ENCODE results near the gene ALG1L2. TPM values are rescaled to one million over a fixed set of nuclear protein-coding genes. Genes with fewer than 3 reads are reported as not detected.

The ALG1L2 gene, protein sequence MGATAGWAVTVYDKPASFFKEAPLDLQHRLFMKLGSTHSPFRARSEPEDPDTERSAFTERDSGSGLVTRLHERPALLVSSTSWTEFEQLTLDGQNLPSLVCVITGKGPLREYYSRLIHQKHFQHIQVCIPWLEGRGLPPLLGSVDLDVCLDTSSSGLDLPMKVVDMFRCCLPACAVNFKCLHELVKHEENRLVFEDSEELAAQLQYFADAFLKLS
- total RNA-seq (2012; rRNA removed) (not detected in 2 replicates), polyA plus RNA-seq (2012; rRNA removed) (not detected in 2 replicates), Bru-seq, nascent RNA (not detected), BruChase-seq, experiment 1, labeled RNA remaining after a 6-hour chase (percentile 2 among the genes with signal in this experiment), BruChase-seq, experiment 2, labeled RNA remaining after a 2-hour chase (not detected)
- polyA plus RNA-seq (2012; cell fraction: cytosol; rRNA removed): not detected in 2 replicates
- polyA plus RNA-seq (2012; cell fraction: nucleus; rRNA removed; ENCODE audit: low replicate concordance): not detected in 2 replicates
- long read RNA-seq, partial matches to known transcripts: 0 of 2 reads
- long read RNA-seq, other reads (novel, unspliced or antisense): 2 of 2 reads

GRCh38 chr3:130081351-130081881, at the start of gene ALG1L2:
Gene ALG1L2 (plus strand): TSS chr3:130081831. CDS start chr3:130082017, 186 bp downstream.
- Histone ChIP-seq H3K36me3 (ENCODE audit: control insufficient read depth, insufficient read depth, low read length) (no peaks in the 10 kb centered on the region), H2BK120ac (ENCODE audit: low read depth, low read length) (no peak within 1 kb of the TSS), H2AK5ac (ENCODE audit: low read depth, low read length) (no peak within 1 kb of the TSS), H2BK5ac (ENCODE audit: low read depth, low read length, poor library complexity, severe bottlenecking) (no peak within 1 kb of the TSS), H3K23ac (ENCODE audit: low read depth, low read length) (no peak within 1 kb of the TSS), H2BK20ac (ENCODE audit: low read depth, low read length) (no peak within 1 kb of the TSS), H3K4me2 (ENCODE audit: low read depth, low read length) (no peak within 1 kb of the TSS), H4K5ac (ENCODE audit: low read depth, low read length) (no peak within 1 kb of the TSS), H3K56ac (ENCODE audit: extremely low read depth, insufficient read depth, low read length) (no peak within 1 kb of the TSS), H3K79me1 (ENCODE audit: low read depth in 1 of 2, low read length in 2 of 2) (no peaks in the 10 kb centered on the region), H3K27ac (ENCODE audit: insufficient read depth, low read length) (no peak within 1 kb of the TSS), H2BK15ac (ENCODE audit: low read depth, low read length) (no peak within 1 kb of the TSS), H3K14ac (replicated peaks; ENCODE audit: low read depth, low read length) (no peak within 1 kb of the TSS), H3K18ac (ENCODE audit: low read depth, low read length) (no peak within 1 kb of the TSS), H3K9me1 (ENCODE audit: insufficient read depth, low read length) (no peaks in the 10 kb centered on the region), H3K4ac (ENCODE audit: low read depth, low read length) (no peak within 1 kb of the TSS), H3K9me3 (ENCODE audit: control insufficient read depth, insufficient read depth, low read length) (no peaks in the 10 kb centered on the region), H4K91ac (ENCODE audit: insufficient read depth, low read depth, low read length) (no peak within 1 kb of the TSS), H3K4me1 (ENCODE audit: control insufficient read depth, insufficient read depth, low read length) (no peaks in the 10 kb centered on the region), H3K27me3 (ENCODE audit: control insufficient read depth, insufficient read depth, low read length) (peaks cover 4% of the 10 kb centered on the region), H2AFZ (replicated peaks; ENCODE audit: low read length, poor library complexity) (no peak within 1 kb of the TSS), H4K8ac (ENCODE audit: low read depth in 2 of 2, low read length in 2 of 2) (no peak within 1 kb of the TSS), H4K20me1 (ENCODE audit: insufficient read depth, low read length) (no peaks in the 10 kb centered on the region), H3K4me3 (ENCODE audit: insufficient read depth, low read depth, low read length) (no peak within 1 kb of the TSS), H2AK9ac (replicated peaks; ENCODE audit: low read depth, low read length, poor library complexity) (no peak within 1 kb of the TSS), H3K9ac (ENCODE audit: low read depth, low read length) (no peak within 1 kb of the TSS)
- ChIA-PET CTCF (no interaction called here), POLR2A (ENCODE audit: unreplicated experiment) (no interaction called here)
- BruUV-seq (replicated peaks): no TSS peak
- dilution Hi-C loops (cut with HindIII; ENCODE audit: low sequenced_read_pairs, unreplicated experiment): no loop called here
- in situ Hi-C loops (cut with MboI; ENCODE audit: low sequenced_read_pairs): loop anchor here (25.0 kb wide), 1 partner anchor 444 kb away; no protein-coding TSS in a partner anchor
- intact Hi-C loops (cut with micrococcal nuclease): no loop called here
- 37% methylated on average over 6 of the region's 7 CpGs; no CpG with 5 or more reads in 1 of the 2 experiments for WGBS, 2 experiments (ENCODE audit: extremely low coverage in 2 of 2, insufficient read length in 1 of 2)
- no peak for DNase-seq
- ATAC-seq (ENCODE audit: low read depth): no peak
- TF ChIP-seq, protein P1, sequence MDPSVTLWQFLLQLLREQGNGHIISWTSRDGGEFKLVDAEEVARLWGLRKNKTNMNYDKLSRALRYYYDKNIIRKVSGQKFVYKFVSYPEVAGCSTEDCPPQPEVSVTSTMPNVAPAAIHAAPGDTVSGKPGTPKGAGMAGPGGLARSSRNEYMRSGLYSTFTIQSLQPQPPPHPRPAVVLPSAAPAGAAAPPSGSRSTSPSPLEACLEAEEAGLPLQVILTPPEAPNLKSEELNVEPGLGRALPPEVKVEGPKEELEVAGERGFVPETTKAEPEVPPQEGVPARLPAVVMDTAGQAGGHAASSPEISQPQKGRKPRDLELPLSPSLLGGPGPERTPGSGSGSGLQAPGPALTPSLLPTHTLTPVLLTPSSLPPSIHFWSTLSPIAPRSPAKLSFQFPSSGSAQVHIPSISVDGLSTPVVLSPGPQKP (IDR thresholded peaks at IDR 0.05; ENCODE audit: borderline replicate concordance, low read depth, low read length): no peak
- no peak for TF ChIP-seq CTCF (conservative IDR thresholded peaks at IDR 0.05; ENCODE audit: low read depth, low read length)
- no peak for TF ChIP-seq MXI1 (IDR thresholded peaks at IDR 0.05; ENCODE audit: borderline replicate concordance, low read depth, low read length)
- TF ChIP-seq POLR2A (IDR thresholded peaks at IDR 0.05; ENCODE audit: low read depth, low read length): no peak
- TF ChIP-seq RFX5 (IDR thresholded peaks at IDR 0.05; ENCODE audit: low read depth, low read length): no peak
- no peak for TF ChIP-seq NFE2L2 (IDR thresholded peaks at IDR 0.05; ENCODE audit: low read depth, low read length)
- no peak for TF ChIP-seq CEBPB (IDR thresholded peaks at IDR 0.05; ENCODE audit: low read depth, low read length)
- TF ChIP-seq RCOR1 (IDR thresholded peaks at IDR 0.05; ENCODE audit: insufficient replicate concordance, low read length): no peak
- TF ChIP-seq RAD21 (IDR thresholded peaks at IDR 0.05; ENCODE audit: low read length): no peak
- no peak for TF ChIP-seq BHLHE40 (IDR thresholded peaks at IDR 0.05; ENCODE audit: low read depth, low read length)
- no peak for TF ChIP-seq CHD1 (IDR thresholded peaks at IDR 0.05; ENCODE audit: low read depth, low read length)
- no peak for TF ChIP-seq MAFK (IDR thresholded peaks at IDR 0.05; ENCODE audit: low read depth, low read length)
